K562 (cell line): ENCODE measurements around the gene MIP. TPM values are rescaled to one million over a fixed set of nuclear protein-coding genes. Genes with fewer than 3 reads are reported as not detected.

ENCODE experiments used
- ATAC-seq: fragments of 200-7000 bp; cut with Tn5 transposase; 3 replicates; pipeline ENCODE4 v1.9.1; 2020; ENCODE audit warnings: moderate library complexity
- BruUV-seq: library from RNA; stranded (reverse); fragments of 400-500 nt; replicated peaks from 2 replicates; lab custom pipeline; 2021; lab: Mats Ljungman, UMichigan
- CTCF ChIA-PET: fragments of 300-600 bp; formaldehyde crosslinking; extraction: SDS; loops from one replicate; lab custom pipeline; 2021; ENCODE audit warnings: low intra/inter-chr PET ratio; lab: Yijun Ruan, JAX
- POLR2A ChIA-PET: fragments of 300-600, 350-650 bp; sonication (Branson Sonifier 250); formaldehyde crosslinking; extraction: SDS; loops from one replicate; lab custom pipeline; 2021; ENCODE audit warnings: antibody characterized with exemption, inconsistent platforms; lab: Yijun Ruan, JAX
- DNase-seq, 4 experiments: peaks; one replicate each; pipeline versions ENCODE4 v3.0.0 to v3.0.0-alpha.2; 2011 to 2018; ENCODE audit warnings: low spot score in 3 of 4, mixed read lengths in 3 of 4; ENCODE audit errors: extremely low read depth in 1 of 4
- FAIRE-seq: peaks from 2 replicates; lab custom pipeline; 2011; peaks lifted over from hg19 to GRCh38; lab: Jason Lieb, UNC
- H2AFZ ChIP-seq: 2 replicates; pipeline ENCODE4 v1.6.0; 2011; ENCODE audit warnings: low read depth, low read length, control low read depth, inconsistent platforms
- H3K27ac ChIP-seq: fragments of 200-600 bp; 3 replicates; pipeline ENCODE4 v1.8.0; 2011; ENCODE audit warnings: low read depth, mild to moderate bottlenecking, control low read depth, inconsistent platforms, low read length, moderate library complexity, mixed read lengths; ENCODE audit errors: extremely low read depth
- H3K27me3 ChIP-seq, 2 experiments: fragments of 300-600 bp in 1 of 2; 2 replicates in 1 of 2; 3 replicates in 1 of 2; pipeline versions ENCODE4 v1.6.0 to v1.8.0; 2011; ENCODE audit warnings: inconsistent platforms in 2 of 2, low read length in 2 of 2, mild to moderate bottlenecking in 1 of 2, mixed read lengths in 1 of 2, moderate library complexity in 1 of 2; ENCODE audit not compliant: control insufficient read depth in 2 of 2, insufficient read depth in 2 of 2
- H3K36me3 ChIP-seq: fragments of 300-600 bp; 3 replicates; pipeline ENCODE4 v1.8.0; 2011; ENCODE audit warnings: mild to moderate bottlenecking, low read length, inconsistent platforms; ENCODE audit not compliant: control insufficient read depth, insufficient read depth
- H3K4me1 ChIP-seq, 2 experiments: fragments of 200-600 bp in 1 of 2; replicated peaks in 1 of 2; 2 replicates in 1 of 2; 3 replicates in 1 of 2; pipeline versions ENCODE4 v1.5.1 to v1.8.0; 2011; ENCODE audit warnings: inconsistent platforms in 2 of 2, low read length in 2 of 2, mild to moderate bottlenecking in 1 of 2, mixed read lengths in 1 of 2, moderate library complexity in 1 of 2; ENCODE audit not compliant: control insufficient read depth in 2 of 2, insufficient read depth in 2 of 2
- H3K4me2 ChIP-seq: 2 replicates; pipeline ENCODE4 v1.6.1; 2011; ENCODE audit warnings: low read length, control low read depth, inconsistent platforms, mixed read lengths; ENCODE audit not compliant: insufficient read depth
- H3K4me3 ChIP-seq: fragments of 200-600 bp; sonication (generic), shearing (Covaris generic); 2 replicates; pipeline ENCODE4 v1.5.1; 2016; ENCODE audit warnings: control low read depth, inconsistent platforms
- H3K79me2 ChIP-seq: fragments of 200-600 bp; 3 replicates; pipeline ENCODE4 v1.8.0; 2011; ENCODE audit warnings: low read length, inconsistent platforms; ENCODE audit not compliant: control insufficient read depth, insufficient read depth
- H3K9ac ChIP-seq, 2 experiments: 2 replicates each; pipeline versions ENCODE4 v1.6.0 to v1.6.1; 2011; ENCODE audit warnings: low read depth in 2 of 2, low read length in 2 of 2, control low read depth in 1 of 2, inconsistent platforms in 1 of 2, mild to moderate bottlenecking in 1 of 2, mixed read lengths in 1 of 2; ENCODE audit not compliant: insufficient read depth in 1 of 2
- H3K9me1 ChIP-seq: one replicate; pipeline ENCODE4 v1.6.0; 2011; ENCODE audit warnings: inconsistent platforms, mild to moderate bottlenecking, low read length, moderate library complexity; ENCODE audit not compliant: control insufficient read depth, insufficient read depth
- H3K9me3 ChIP-seq: replicated peaks from 2 replicates; pipeline ENCODE4 v1.5.1; 2011; ENCODE audit warnings: low read depth, low read length, inconsistent platforms; ENCODE audit not compliant: control insufficient read depth, insufficient read depth
- H4K20me1 ChIP-seq: replicated peaks from 2 replicates; pipeline ENCODE4 v1.6.1; 2011; ENCODE audit warnings: low read length, inconsistent platforms, mixed read lengths; ENCODE audit not compliant: control insufficient read depth, insufficient read depth
- DPF2 ChIP-seq: fragments of 450-650 bp; IDR thresholded peaks from 2 replicates; pipeline ENCODE4 v1.6.1; 2016
- ETV6 ChIP-seq, 3 experiments: fragments of 150-350 bp in 1 of 3; sonication (generic) in 1 of 3; formaldehyde crosslinking in 1 of 3; IDR thresholded peaks; 2 replicates each; pipeline versions ENCODE4 v1.6.1 to v1.8.0; 2014 to 2022; ENCODE audit warnings: borderline replicate concordance in 2 of 3, low read depth in 2 of 3, antibody characterized with exemption in 1 of 3, low read length in 1 of 3, mild to moderate bottlenecking in 1 of 3, missing genetic modification reagents in 1 of 3
- KDM1A ChIP-seq, 2 experiments: fragments of 450-650 bp; IDR thresholded peaks; 2 replicates each; pipeline ENCODE4 v1.6.1; 2016; ENCODE audit warnings: mild to moderate bottlenecking in 2 of 2
- MTA3 ChIP-seq: fragments of 450-650 bp; formaldehyde crosslinking; IDR thresholded peaks from 2 replicates; pipeline ENCODE4 v1.6.1; 2017; ENCODE audit warnings: mild to moderate bottlenecking, borderline replicate concordance
- NFATC3 ChIP-seq: fragments of 450-650 bp; IDR thresholded peaks from 2 replicates; pipeline ENCODE4 v1.6.1; 2017; ENCODE audit warnings: mild to moderate bottlenecking
- PRMT5 ChIP-seq: sonication (generic); formaldehyde crosslinking; IDR thresholded peaks from 2 replicates; pipeline ENCODE4 v1.5.0; 2020; ENCODE audit warnings: missing genetic modification reagents
- RAD51 ChIP-seq: fragments of 450-650 bp; IDR thresholded peaks from 2 replicates; pipeline ENCODE4 v1.7.1; 2016; ENCODE audit warnings: low read depth, mild to moderate bottlenecking, borderline replicate concordance
- RBFOX2 ChIP-seq: fragments of 200-400 bp; formaldehyde crosslinking; IDR thresholded peaks from 2 replicates; pipeline ENCODE4 v1.6.1; 2017; ENCODE audit warnings: low read depth, mild to moderate bottlenecking, low read length, moderate library complexity
- TAF9B ChIP-seq: fragments of 450-650 bp; IDR thresholded peaks from 2 replicates; pipeline ENCODE4 v1.6.1; 2018; ENCODE audit warnings: mild to moderate bottlenecking; ENCODE audit not compliant: partially characterized antibody
- ZKSCAN8 ChIP-seq: fragments of 200-800 bp; sonication (Bioruptor generic); IDR thresholded peaks from 2 replicates; pipeline ENCODE4 v1.6.1; 2016; ENCODE audit warnings: missing genetic modification characterization, missing compliant biosample characterization
- ZNF175 ChIP-seq: fragments of 200-800 bp; sonication (Bioruptor generic); IDR thresholded peaks from 2 replicates; pipeline ENCODE4 v1.6.1; 2016; ENCODE audit warnings: low read depth, mild to moderate bottlenecking, missing genetic modification characterization, missing compliant biosample characterization
- ZNF77 ChIP-seq: fragments of 250-450 bp; sonication (Bioruptor Pico); IDR thresholded peaks from 2 replicates; pipeline ENCODE4 v1.5.0; 2020
- WGBS: fragments of 100-300 bp; shearing (Covaris generic); methylation state at CpG from one replicate; pipeline ENCODE4 v1.1.6; 2016; ENCODE audit warnings: low coverage, mixed read lengths; ENCODE audit not compliant: insufficient coverage; ENCODE audit errors: missing lambda C conversion rate; 5-methylcytosine and 5-hydroxymethylcytosine counted together
- in situ Hi-C: fragments of 300-500 bp; cut with MboI; formaldehyde crosslinking; loops from 4 replicates; pipeline ENCODE4 v1.15.0; 2018; ENCODE audit warnings: inconsistent platforms, mixed read lengths
- intact Hi-C: fragments of 100-400 bp; cut with micrococcal nuclease; formaldehyde crosslinking; loops from 2 replicates; pipeline ENCODE4 v1.14.2; 2022
- polyA plus RNA-seq, 8 experiments: library from polyadenylated mRNA; depleted of rRNA in 4 of 8; stranded (reverse) in 5 of 8; unstranded in 3 of 8; fragments of >200 nt; fragmentation: Nextera tagmentation in 2 of 8; fragmentation: Illumina TruSeq in 1 of 8; extraction: Ambion mirVana in 2 of 8; extraction: Trizol in 1 of 8; gene quantifications; 2 replicates each; pipeline versions ENCODE4 v1.2.1 to v1.2.3, GENCODE V29; 2011 to 2014; ENCODE audit warnings: inconsistent platforms in 1 of 8, missing spikeins in 1 of 8
- total RNA-seq, 7 experiments: library from RNA; depleted of rRNA in 6 of 7; stranded (reverse); fragments of >200 nt in 6 of 7; fragmentation: Illumina TruSeq in 2 of 7; extraction: Trizol in 2 of 7; gene quantifications; 2 replicates each; pipeline versions ENCODE4 v1.2.1 to v1.2.3, GENCODE V29; 2011 to 2021; ENCODE audit warnings: low replicate concordance in 1 of 7
- TF ChIP-seq, protein P1 (sequence below), 2 experiments: fragments of 150-350 bp in 1 of 2; IDR thresholded peaks; 2 replicates each; pipeline ENCODE4 v1.6.1; 2012 to 2016; ENCODE audit warnings: low read depth in 2 of 2, low read length in 2 of 2, mild to moderate bottlenecking in 1 of 2, moderate library complexity in 1 of 2
- TF ChIP-seq, protein P2 (sequence below): sonication (generic); formaldehyde crosslinking; IDR thresholded peaks from 2 replicates; pipeline ENCODE4 v1.8.0; 2022; ENCODE audit warnings: mild to moderate bottlenecking, low read depth, missing genetic modification reagents
- TF ChIP-seq, protein P3 (sequence below): sonication (generic); formaldehyde crosslinking; IDR thresholded peaks from 2 replicates; pipeline ENCODE4 v1.8.1; 2023; ENCODE audit warnings: mild to moderate bottlenecking, missing genetic modification reagents

Gene MIP
- total and polyA plus RNA-seq, 9 of the 15 experiments (the other 6 are each of a cell fraction or from before 2014, with no cell fraction given), result 0.09 to 0.36 (median 0.19) TPM; not detected in 5

DNA sequence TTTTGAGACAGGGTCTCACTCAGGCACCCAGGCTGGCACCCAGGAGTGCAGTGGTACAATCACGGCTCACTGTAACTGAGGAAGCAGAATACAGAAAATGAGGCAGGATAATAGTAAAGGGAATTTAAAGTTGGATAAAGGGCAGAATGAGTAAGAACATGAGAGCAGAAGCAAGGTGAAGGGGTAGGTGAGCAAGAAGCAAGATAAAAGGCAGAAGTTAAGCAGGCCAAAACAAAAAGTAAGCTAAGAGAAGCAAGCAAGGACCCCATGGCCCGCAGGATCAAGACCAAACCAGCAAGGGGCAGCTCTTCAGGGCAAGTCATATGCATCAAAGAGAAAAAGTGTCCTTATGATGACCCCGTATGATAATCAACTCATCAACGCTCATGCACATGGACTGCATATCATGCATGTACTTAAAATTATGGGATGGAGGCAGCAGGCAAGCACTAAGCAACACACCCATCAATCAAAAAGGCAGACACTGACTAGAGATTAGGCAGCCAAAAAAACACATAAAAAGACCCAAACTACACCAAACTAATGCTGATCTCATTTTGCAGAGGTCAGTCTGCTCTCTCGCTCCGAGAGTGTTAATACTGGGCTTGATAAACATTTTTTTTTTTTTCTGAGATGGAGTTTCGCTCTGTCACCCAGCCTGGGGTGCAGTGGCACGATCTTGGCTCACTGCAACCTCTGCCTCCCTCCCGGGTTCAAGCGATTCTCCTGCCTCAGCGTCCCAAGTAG, 16.9 kb downstream of the MIP start:
- H2AFZ ChIP-seq, result no peak overlapping the region; the same call in 1 of the 2 replicates
- in situ Hi-C loops, result no loop called here
- no TSS peak for BruUV-seq
- 8% methylated on average over 11 of the region's 11 CpGs for WGBS
- H3K9ac ChIP-seq, result peak overlapping the region; percentile 64 to 81; a peak in 3 of 4 replicates
- peaks cover 69% of the 10 kb centered on the region for H3K79me2 ChIP-seq
- peak overlapping the region; percentile 85 for H3K27ac ChIP-seq
- H3K36me3 ChIP-seq, result peaks cover 16% of the 10 kb centered on the region
- CTCF ChIA-PET, result no interaction called here
- ATAC-seq (peak; percentile 91), FAIRE-seq (peak; percentile 95), DNase-seq (peak; percentile 63 to 86 (median 74))
- H3K9me1 ChIP-seq, result no peaks in the 10 kb centered on the region
- POLR2A ChIA-PET, result interaction anchor here (0.7 to 3.8 kb wide), 12 partner anchors 8 to 122 kb away, joined by 3 to 23 read pairs (median 6); partner anchors contain the start of genes CNPY2, STAT2 and TIMELESS
- peaks cover 18 to 24% of the 10 kb centered on the region in 2 experiments for H3K4me1 ChIP-seq
- H4K20me1 ChIP-seq, result no peaks in the 10 kb centered on the region
- intact Hi-C loops, result no loop called here
- H3K4me3 ChIP-seq, result peak overlapping the region; percentile 8; the same call in 1 of the 2 replicates
- no peaks in the 10 kb centered on the region for H3K9me3 ChIP-seq
- peak overlapping the region; percentile 74 for H3K4me2 ChIP-seq
- H3K27me3 ChIP-seq, result no peaks in the 10 kb centered on the region
- TF ChIP-seq RBFOX2, result no peak
- TF ChIP-seq ZNF77, result no peak
- TF ChIP-seq KDM1A (IDR thresholded peaks at IDR 0.05), result peak; percentile 38 to 53; a peak in 2 of 4 replicates
- TF ChIP-seq DPF2, result peak; percentile 88
- 0 out of 2 replicates have a peak, but pooled peaks have one; percentile 4 for TF ChIP-seq RAD51
- TF ChIP-seq MTA3, result 0 out of 2 replicates have a peak, but pooled peaks have one; percentile 57
- peak; percentile 29 for TF ChIP-seq TAF9B
- no peak for TF ChIP-seq PRMT5
- TF ChIP-seq, protein P1, sequence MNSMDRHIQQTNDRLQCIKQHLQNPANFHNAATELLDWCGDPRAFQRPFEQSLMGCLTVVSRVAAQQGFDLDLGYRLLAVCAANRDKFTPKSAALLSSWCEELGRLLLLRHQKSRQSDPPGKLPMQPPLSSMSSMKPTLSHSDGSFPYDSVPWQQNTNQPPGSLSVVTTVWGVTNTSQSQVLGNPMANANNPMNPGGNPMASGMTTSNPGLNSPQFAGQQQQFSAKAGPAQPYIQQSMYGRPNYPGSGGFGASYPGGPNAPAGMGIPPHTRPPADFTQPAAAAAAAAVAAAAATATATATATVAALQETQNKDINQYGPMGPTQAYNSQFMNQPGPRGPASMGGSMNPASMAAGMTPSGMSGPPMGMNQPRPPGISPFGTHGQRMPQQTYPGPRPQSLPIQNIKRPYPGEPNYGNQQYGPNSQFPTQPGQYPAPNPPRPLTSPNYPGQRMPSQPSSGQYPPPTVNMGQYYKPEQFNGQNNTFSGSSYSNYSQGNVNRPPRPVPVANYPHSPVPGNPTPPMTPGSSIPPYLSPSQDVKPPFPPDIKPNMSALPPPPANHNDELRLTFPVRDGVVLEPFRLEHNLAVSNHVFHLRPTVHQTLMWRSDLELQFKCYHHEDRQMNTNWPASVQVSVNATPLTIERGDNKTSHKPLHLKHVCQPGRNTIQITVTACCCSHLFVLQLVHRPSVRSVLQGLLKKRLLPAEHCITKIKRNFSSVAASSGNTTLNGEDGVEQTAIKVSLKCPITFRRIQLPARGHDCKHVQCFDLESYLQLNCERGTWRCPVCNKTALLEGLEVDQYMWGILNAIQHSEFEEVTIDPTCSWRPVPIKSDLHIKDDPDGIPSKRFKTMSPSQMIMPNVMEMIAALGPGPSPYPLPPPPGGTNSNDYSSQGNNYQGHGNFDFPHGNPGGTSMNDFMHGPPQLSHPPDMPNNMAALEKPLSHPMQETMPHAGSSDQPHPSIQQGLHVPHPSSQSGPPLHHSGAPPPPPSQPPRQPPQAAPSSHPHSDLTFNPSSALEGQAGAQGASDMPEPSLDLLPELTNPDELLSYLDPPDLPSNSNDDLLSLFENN (IDR thresholded peaks at IDR 0.05; ENCODE audit: low read depth in 2 of 2, low read length in 2 of 2), result peak in 1 of 2 experiments; percentile 55; a peak in 1 of 4 replicates
- TF ChIP-seq, protein P2, sequence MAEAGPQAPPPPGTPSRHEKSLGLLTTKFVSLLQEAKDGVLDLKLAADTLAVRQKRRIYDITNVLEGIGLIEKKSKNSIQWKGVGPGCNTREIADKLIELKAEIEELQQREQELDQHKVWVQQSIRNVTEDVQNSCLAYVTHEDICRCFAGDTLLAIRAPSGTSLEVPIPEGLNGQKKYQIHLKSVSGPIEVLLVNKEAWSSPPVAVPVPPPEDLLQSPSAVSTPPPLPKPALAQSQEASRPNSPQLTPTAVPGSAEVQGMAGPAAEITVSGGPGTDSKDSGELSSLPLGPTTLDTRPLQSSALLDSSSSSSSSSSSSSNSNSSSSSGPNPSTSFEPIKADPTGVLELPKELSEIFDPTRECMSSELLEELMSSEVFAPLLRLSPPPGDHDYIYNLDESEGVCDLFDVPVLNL (CRISPR knock-in tag), result no peak
- TF ChIP-seq ZKSCAN8, result no peak
- peak; percentile 45; the same call in 1 of the 2 replicates for TF ChIP-seq ZNF175 (CRISPR knock-in tag)
- TF ChIP-seq, protein P3, sequence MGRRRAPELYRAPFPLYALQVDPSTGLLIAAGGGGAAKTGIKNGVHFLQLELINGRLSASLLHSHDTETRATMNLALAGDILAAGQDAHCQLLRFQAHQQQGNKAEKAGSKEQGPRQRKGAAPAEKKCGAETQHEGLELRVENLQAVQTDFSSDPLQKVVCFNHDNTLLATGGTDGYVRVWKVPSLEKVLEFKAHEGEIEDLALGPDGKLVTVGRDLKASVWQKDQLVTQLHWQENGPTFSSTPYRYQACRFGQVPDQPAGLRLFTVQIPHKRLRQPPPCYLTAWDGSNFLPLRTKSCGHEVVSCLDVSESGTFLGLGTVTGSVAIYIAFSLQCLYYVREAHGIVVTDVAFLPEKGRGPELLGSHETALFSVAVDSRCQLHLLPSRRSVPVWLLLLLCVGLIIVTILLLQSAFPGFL, result no peak
- TF ChIP-seq ETV6 (IDR thresholded peaks at IDR 0.05; ENCODE audit: borderline replicate concordance in 1 of 2, low read depth in 2 of 2, low read length in 1 of 2), result no peak
- TF ChIP-seq ETV6 (CRISPR knock-in tag; IDR thresholded peaks at IDR 0.05; ENCODE audit: borderline replicate concordance), result no peak
- TF ChIP-seq NFATC3, result no peak
